ENCODE results near the gene YES1.

DNA sequence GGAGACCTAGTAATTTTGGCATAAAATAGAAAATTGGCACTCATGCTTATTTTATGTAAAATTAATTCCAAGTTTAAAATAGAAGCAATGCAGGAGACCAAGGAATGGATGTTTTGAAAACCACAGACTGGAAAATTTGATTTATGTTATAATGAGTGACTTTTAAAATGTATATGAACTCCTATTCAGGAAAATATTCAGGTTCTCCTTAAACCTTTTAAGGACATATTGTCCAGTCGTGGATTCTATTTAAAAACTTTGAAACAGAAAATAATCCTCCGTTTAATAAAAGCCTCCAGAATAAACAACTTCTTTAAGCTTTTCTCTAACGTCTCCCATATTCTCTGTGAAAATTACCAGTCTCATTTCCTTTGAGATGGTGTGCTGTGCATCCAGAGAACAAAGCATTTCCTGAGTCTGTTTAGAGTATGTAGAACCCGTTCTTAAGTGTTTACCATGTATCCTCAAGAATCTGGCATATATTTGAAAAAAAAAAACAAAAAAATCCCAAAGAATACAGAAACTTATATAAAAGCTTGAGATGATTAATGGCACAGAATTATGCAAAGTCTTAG lies 8.6 kb upstream of the YES1 start:
- no peak for TF ChIP-seq POLR2A (IDR thresholded peaks at IDR 0.05)
- TF ChIP-seq, protein P1, sequence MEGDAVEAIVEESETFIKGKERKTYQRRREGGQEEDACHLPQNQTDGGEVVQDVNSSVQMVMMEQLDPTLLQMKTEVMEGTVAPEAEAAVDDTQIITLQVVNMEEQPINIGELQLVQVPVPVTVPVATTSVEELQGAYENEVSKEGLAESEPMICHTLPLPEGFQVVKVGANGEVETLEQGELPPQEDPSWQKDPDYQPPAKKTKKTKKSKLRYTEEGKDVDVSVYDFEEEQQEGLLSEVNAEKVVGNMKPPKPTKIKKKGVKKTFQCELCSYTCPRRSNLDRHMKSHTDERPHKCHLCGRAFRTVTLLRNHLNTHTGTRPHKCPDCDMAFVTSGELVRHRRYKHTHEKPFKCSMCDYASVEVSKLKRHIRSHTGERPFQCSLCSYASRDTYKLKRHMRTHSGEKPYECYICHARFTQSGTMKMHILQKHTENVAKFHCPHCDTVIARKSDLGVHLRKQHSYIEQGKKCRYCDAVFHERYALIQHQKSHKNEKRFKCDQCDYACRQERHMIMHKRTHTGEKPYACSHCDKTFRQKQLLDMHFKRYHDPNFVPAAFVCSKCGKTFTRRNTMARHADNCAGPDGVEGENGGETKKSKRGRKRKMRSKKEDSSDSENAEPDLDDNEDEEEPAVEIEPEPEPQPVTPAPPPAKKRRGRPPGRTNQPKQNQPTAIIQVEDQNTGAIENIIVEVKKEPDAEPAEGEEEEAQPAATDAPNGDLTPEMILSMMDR (IDR thresholded peaks at IDR 0.05 in 4 of 5, conservative IDR thresholded peaks at IDR 0.05 in 1 of 5) = no peak

Data from gastrocnemius medialis (tissue), 4 donors.